GM12878 (cell line): ENCODE results near the gene FRAS1. TPM values are rescaled to one million over a fixed set of nuclear protein-coding genes. Genes with fewer than 3 reads are reported as not detected.
A peak's percentile ranks its signal among the peaks of the same experiment; 100 is the strongest.

Experiments used
- BCL11A ChIP-seq: IDR thresholded peaks from 2 replicates; pipeline ENCODE4 v1.6.1; 2011; ENCODE audit warnings: low read depth, low read length
- BHLHE40 ChIP-seq, 2 experiments: fragments of 450-650 bp in 1 of 2; IDR thresholded peaks; 2 replicates each; pipeline ENCODE4 v1.6.1; 2011 to 2017; ENCODE audit warnings: low read depth in 2 of 2, borderline replicate concordance in 1 of 2, improper control_type of control experiment in 1 of 2, low read length in 1 of 2, mild to moderate bottlenecking in 1 of 2
- BMI1 ChIP-seq: fragments of 450-650 bp; IDR thresholded peaks from 2 replicates; pipeline ENCODE4 v1.6.1; 2016; ENCODE audit warnings: mild to moderate bottlenecking, moderate library complexity, borderline replicate concordance
- CHD1 ChIP-seq: IDR thresholded peaks from 2 replicates; pipeline ENCODE4 v1.6.1; 2012; ENCODE audit warnings: low read depth, low read length, improper control_type of control experiment
- DPF2 ChIP-seq: fragments of 450-650 bp; IDR thresholded peaks from 2 replicates; pipeline ENCODE4 v1.6.1; 2017; ENCODE audit warnings: mild to moderate bottlenecking
- ETV6 ChIP-seq, 2 experiments: fragments of 450-650 bp in 1 of 2; IDR thresholded peaks in 1 of 2; conservative IDR thresholded peaks in 1 of 2; 2 replicates each; pipeline ENCODE4 v1.6.1; 2014; ENCODE audit warnings: antibody characterized with exemption in 1 of 2, borderline replicate concordance in 1 of 2, low read depth in 1 of 2, mild to moderate bottlenecking in 1 of 2, moderate library complexity in 1 of 2
- FOXK2 ChIP-seq: fragments of 450-650 bp; IDR thresholded peaks from 2 replicates; pipeline ENCODE4 v1.6.1; 2017; ENCODE audit warnings: mild to moderate bottlenecking, moderate library complexity
- HCFC1 ChIP-seq: fragments of 150-350 bp; IDR thresholded peaks from 2 replicates; pipeline ENCODE4 v1.6.1; 2014; ENCODE audit warnings: low read length
- HDAC2 ChIP-seq: fragments of 200-600 bp; sonication (generic); IDR thresholded peaks from 2 replicates; pipeline ENCODE4 v1.6.1; 2017
- IKZF1 ChIP-seq: fragments of 450-650 bp; conservative IDR thresholded peaks from 2 replicates; pipeline ENCODE4 v1.6.1; 2017; ENCODE audit warnings: antibody characterized with exemption, mild to moderate bottlenecking
- JUND ChIP-seq: IDR thresholded peaks from 2 replicates; pipeline ENCODE4 v1.6.1; 2012; ENCODE audit warnings: low read depth, mild to moderate bottlenecking, low read length, improper control_type of control experiment, moderate library complexity
- KLF5 ChIP-seq: fragments of 450-650 bp; IDR thresholded peaks from 2 replicates; pipeline ENCODE4 v1.6.1; 2014; ENCODE audit warnings: mild to moderate bottlenecking; ENCODE audit not compliant: partially characterized antibody
- MEF2A ChIP-seq: IDR thresholded peaks from 2 replicates; pipeline ENCODE4 v1.6.1; 2011; ENCODE audit warnings: low read depth, mild to moderate bottlenecking, low read length, moderate library complexity; ENCODE audit not compliant: insufficient read depth
- MTA2 ChIP-seq: fragments of 450-650 bp; IDR thresholded peaks from 2 replicates; pipeline ENCODE4 v1.6.1; 2016; ENCODE audit warnings: low read depth, mild to moderate bottlenecking, moderate library complexity
- NBN ChIP-seq: fragments of 450-650 bp; IDR thresholded peaks from 2 replicates; pipeline ENCODE4 v1.6.1; 2016
- SMC3 ChIP-seq: IDR thresholded peaks from 2 replicates; pipeline ENCODE4 v1.6.1; 2011; ENCODE audit warnings: low read length, improper control_type of control experiment, borderline replicate concordance
- TCF12 ChIP-seq: IDR thresholded peaks from 2 replicates; pipeline ENCODE4 v1.6.1; 2011; ENCODE audit warnings: low read depth, mild to moderate bottlenecking, low read length
- YBX1 ChIP-seq: fragments of 450-650 bp; IDR thresholded peaks from 2 replicates; pipeline ENCODE4 v1.6.1; 2016; ENCODE audit warnings: antibody characterized with exemption
- ZBTB4 ChIP-seq: fragments of 450-650 bp; formaldehyde crosslinking; IDR thresholded peaks from 2 replicates; pipeline ENCODE4 v1.4.0; 2022; ENCODE audit warnings: mild to moderate bottlenecking, moderate library complexity
- ZSCAN29 ChIP-seq: fragments of 450-650 bp; IDR thresholded peaks from 2 replicates; pipeline ENCODE4 v1.6.1; 2017; ENCODE audit warnings: mild to moderate bottlenecking, moderate library complexity
- ZZZ3 ChIP-seq: IDR thresholded peaks from 2 replicates; pipeline ENCODE4 v1.6.1; 2011; ENCODE audit warnings: low read depth; ENCODE audit not compliant: control insufficient read depth, insufficient read length
- polyA plus RNA-seq, 11 experiments: library from polyadenylated mRNA; depleted of rRNA in 4 of 11; unstranded in 6 of 11; stranded (reverse) in 5 of 11; fragments of >200 nt; fragmentation: Nextera tagmentation in 4 of 11; fragmentation: Illumina TruSeq in 1 of 11; extraction: Ambion mirVana in 4 of 11; extraction: Trizol in 1 of 11; gene quantifications; 1 replicate in 1 of 11; 2 replicates in 10 of 11; pipeline versions ENCODE4 v1.2.1 to v1.2.3, GENCODE V29; 2011 to 2016; ENCODE audit warnings: inconsistent platforms in 2 of 11, missing spikeins in 2 of 11, low read depth in 1 of 11
- total RNA-seq, 4 experiments: library from RNA; depleted of rRNA in 3 of 4; stranded (reverse); fragments of >200 nt in 3 of 4; fragmentation: Illumina TruSeq in 1 of 4; extraction: Trizol in 1 of 4; gene quantifications; 2 replicates each; pipeline versions ENCODE4 v1.2.1 to v1.2.3, GENCODE V29; 2013 to 2021
- TF ChIP-seq, protein P1 (sequence below): fragments of 450-650 bp; IDR thresholded peaks from 2 replicates; pipeline ENCODE4 v1.6.1; 2018; ENCODE audit warnings: borderline replicate concordance, mild to moderate bottlenecking; ENCODE audit not compliant: partially characterized antibody
- TF ChIP-seq, protein P2 (sequence below): fragments of 450-650 bp; formaldehyde crosslinking; IDR thresholded peaks from 2 replicates; pipeline ENCODE4 v1.4.0; 2020; ENCODE audit warnings: mild to moderate bottlenecking, moderate library complexity

FRAS1 gene
- total and polyA plus RNA-seq, 10 of the 15 experiments (the other 5 are each of a cell fraction or from before 2014, with no cell fraction given): 0.08 to 11.7 (median 0.20) TPM

GRCh38 chr4:78299565-78299972 lies 242.4 kb downstream of the FRAS1 start (continued):
- TF ChIP-seq ZSCAN29 (no peak), FOXK2 (no peak), NBN (peak; percentile 62), HCFC1 (no peak), ETV6 (conservative IDR thresholded peaks at IDR 0.05 in 1 of 2, IDR thresholded peaks at IDR 0.05 in 1 of 2; ENCODE audit: borderline replicate concordance in 1 of 2, low read depth in 1 of 2) (no peak), KLF5 (no peak), TCF12 (no peak), BCL11A (0 out of 2 replicates have a peak, but pooled peaks have one; percentile 10), SMC3 (no peak), BHLHE40 (IDR thresholded peaks at IDR 0.05; ENCODE audit: borderline replicate concordance in 1 of 2, low read depth in 2 of 2, low read length in 1 of 2) (peak in 1 of 2 experiments; percentile 75; a peak in 2 of 4 replicates), JUND (no peak), MTA2 (peak; percentile 73), ZZZ3 (no peak), IKZF1 (peak; percentile 89), DPF2 (peak; percentile 96), YBX1 (no peak), HDAC2 (no peak), MEF2A (no peak), BMI1 (no peak), CHD1 (no peak), ZBTB4 (CRISPR knock-in tag) (no peak)
- TF ChIP-seq, protein P1, sequence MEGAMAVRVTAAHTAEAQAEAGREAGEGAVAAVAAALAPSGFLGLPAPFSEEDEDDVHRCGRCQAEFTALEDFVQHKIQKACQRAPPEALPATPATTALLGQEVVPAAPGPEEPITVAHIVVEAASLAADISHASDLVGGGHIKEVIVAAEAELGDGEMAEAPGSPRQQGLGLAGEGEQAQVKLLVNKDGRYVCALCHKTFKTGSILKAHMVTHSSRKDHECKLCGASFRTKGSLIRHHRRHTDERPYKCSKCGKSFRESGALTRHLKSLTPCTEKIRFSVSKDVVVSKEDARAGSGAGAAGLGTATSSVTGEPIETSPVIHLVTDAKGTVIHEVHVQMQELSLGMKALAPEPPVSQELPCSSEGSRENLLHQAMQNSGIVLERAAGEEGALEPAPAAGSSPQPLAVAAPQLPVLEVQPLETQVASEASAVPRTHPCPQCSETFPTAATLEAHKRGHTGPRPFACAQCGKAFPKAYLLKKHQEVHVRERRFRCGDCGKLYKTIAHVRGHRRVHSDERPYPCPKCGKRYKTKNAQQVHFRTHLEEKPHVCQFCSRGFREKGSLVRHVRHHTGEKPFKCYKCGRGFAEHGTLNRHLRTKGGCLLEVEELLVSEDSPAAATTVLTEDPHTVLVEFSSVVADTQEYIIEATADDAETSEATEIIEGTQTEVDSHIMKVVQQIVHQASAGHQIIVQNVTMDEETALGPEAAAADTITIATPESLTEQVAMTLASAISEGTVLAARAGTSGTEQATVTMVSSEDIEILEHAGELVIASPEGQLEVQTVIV: no peak
- TF ChIP-seq, protein P2, sequence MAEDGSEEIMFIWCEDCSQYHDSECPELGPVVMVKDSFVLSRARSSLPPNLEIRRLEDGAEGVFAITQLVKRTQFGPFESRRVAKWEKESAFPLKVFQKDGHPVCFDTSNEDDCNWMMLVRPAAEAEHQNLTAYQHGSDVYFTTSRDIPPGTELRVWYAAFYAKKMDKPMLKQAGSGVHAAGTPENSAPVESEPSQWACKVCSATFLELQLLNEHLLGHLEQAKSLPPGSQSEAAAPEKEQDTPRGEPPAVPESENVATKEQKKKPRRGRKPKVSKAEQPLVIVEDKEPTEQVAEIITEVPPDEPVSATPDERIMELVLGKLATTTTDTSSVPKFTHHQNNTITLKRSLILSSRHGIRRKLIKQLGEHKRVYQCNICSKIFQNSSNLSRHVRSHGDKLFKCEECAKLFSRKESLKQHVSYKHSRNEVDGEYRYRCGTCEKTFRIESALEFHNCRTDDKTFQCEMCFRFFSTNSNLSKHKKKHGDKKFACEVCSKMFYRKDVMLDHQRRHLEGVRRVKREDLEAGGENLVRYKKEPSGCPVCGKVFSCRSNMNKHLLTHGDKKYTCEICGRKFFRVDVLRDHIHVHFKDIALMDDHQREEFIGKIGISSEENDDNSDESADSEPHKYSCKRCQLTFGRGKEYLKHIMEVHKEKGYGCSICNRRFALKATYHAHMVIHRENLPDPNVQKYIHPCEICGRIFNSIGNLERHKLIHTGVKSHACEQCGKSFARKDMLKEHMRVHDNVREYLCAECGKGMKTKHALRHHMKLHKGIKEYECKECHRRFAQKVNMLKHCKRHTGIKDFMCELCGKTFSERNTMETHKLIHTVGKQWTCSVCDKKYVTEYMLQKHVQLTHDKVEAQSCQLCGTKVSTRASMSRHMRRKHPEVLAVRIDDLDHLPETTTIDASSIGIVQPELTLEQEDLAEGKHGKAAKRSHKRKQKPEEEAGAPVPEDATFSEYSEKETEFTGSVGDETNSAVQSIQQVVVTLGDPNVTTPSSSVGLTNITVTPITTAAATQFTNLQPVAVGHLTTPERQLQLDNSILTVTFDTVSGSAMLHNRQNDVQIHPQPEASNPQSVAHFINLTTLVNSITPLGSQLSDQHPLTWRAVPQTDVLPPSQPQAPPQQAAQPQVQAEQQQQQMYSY: no peak
